Measurements from ENCODE around the gene B3GNT3. TPM values are rescaled to one million over a fixed set of nuclear protein-coding genes. Genes with fewer than 3 reads are reported as not detected.

B3GNT3 gene
- total and polyA plus RNA-seq, 2 donors (not counting 1 experiment from before 2014, with no cell fraction given): 0.06 TPM; not detected in 1

DNA sequence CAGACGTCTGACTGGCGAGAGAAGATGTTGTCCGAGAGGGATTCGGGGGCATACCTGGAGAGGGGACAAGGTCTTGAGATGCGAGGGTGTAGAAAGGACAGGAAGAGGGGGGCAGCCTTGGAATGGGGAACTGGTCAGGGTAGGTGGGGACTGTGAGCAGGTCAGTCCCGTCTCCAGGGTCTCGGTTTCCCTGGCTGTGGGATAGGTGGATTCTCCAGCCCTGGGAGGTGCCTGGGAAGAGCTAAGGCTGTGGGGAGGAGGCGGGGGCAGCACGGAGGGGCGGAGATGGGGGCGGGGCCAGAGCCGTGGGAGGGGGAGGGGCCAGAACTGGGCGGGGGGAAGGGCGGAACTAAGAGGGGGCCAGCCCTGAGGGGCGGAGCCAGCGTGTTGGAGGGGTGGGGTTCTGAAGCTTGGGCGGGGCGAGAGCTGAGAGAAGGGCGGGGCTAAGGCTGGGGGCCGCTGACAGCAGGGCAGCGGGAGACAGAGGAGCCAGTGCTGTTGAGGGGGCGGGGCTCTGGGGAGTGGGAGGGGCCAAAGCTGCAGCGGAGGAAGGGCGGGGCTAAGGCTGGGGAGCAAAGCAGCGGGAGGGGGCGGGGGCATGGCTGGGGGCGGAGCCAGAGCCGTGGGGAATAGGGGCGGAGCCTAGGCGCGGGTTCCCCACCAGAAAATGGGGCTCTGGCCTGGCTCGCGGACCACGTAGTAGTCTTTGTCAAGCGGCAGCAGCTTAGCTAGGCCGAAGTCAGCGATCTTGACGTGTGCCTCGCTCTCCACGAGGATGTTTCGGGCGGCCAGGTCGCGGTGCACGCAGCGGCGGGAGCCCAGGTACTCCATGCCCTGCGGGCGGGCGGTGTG is 35.9 kb downstream of the B3GNT3 start:
- Mint-ChIP-seq H3K27ac (no peak overlapping the region), H3K27me3 (no peaks in the 10 kb centered on the region), H3K9me3 (ENCODE audit: insufficient read depth) (no peaks in the 10 kb centered on the region), H3K4me3 (no peak overlapping the region), H3K4me1 (no peaks in the 10 kb centered on the region)
- TF ChIP-seq EZH2 (IDR thresholded peaks at IDR 0.05; ENCODE audit: borderline replicate concordance, insufficient read depth, low read depth, low read length, poor library complexity, severe bottlenecking): no peak
- no peak for TF ChIP-seq CTCF (IDR thresholded peaks at IDR 0.05)
- Histone ChIP-seq H3K27ac (ENCODE audit: low read length in 2 of 2) (no peak overlapping the region), H3K4me3 (ENCODE audit: control extremely low read depth in 1 of 5, extremely low read depth in 1 of 5, insufficient read depth in 1 of 5, low read depth in 2 of 5, low read length in 4 of 5) (no peak overlapping the region), H3K27me3 (replicated peaks in 1 of 4; ENCODE audit: control extremely low read depth in 1 of 4, control insufficient read depth in 3 of 4, insufficient read depth in 4 of 4, low read length in 3 of 4) (no peaks in the 10 kb centered on the region), H4K20me1 (ENCODE audit: control insufficient read depth, insufficient read depth, low read length, poor library complexity, severe bottlenecking) (peaks cover 28% of the 10 kb centered on the region), H3K4me2 (replicated peaks; ENCODE audit: low read depth, low read length, poor library complexity, severe bottlenecking) (no peak overlapping the region), H3K4me1 (ENCODE audit: control insufficient read depth in 2 of 2, insufficient read depth in 2 of 2, low read length in 2 of 2) (no peaks in the 10 kb centered on the region), H3K36me3 (replicated peaks in 1 of 2; ENCODE audit: control extremely low read depth in 1 of 2, control insufficient read depth in 1 of 2, extremely low read depth in 1 of 2, insufficient read depth in 2 of 2, low read length in 1 of 2) (peaks cover 1 to 65% of the 10 kb centered on the region in 2 experiments), H2AFZ (ENCODE audit: insufficient read depth, low read depth, low read length, poor library complexity, severe bottlenecking) (no peak overlapping the region), H3K9ac (ENCODE audit: low read length) (no peak overlapping the region), H3K9me3 (ENCODE audit: control extremely low read depth in 1 of 3, control insufficient read depth in 2 of 3, insufficient read depth in 1 of 3, low read length in 2 of 3) (peaks cover 0 to 7% (median 0%) of the 10 kb centered on the region in 3 donors), H3K79me2 (ENCODE audit: control insufficient read depth, insufficient read depth, low read length) (peaks cover 2% of the 10 kb centered on the region)
- ChIA-PET CTCF (interaction anchor here (1.2 kb wide), 1 partner anchor 127 kb away, joined by 3 read pairs; no protein-coding TSS in a partner anchor), POLR2A (interaction anchor here (1.0 kb wide), 1 partner anchor 17 kb away, joined by 11 read pairs; the partner anchor contains the start of gene JAK3)
- 94% methylated on average over 44 of the region's 50 CpGs for WGBS (ENCODE audit: insufficient coverage)
- ATAC-seq (ENCODE audit: low read depth) (peak; percentile 46), DNase-seq (peak; percentile 38)
- intact Hi-C loops (cut with micrococcal nuclease): no loop called here

- Histone ChIP-seq H3K27me3 (replicated peaks in 1 of 4; ENCODE audit: control extremely low read depth in 1 of 4, control insufficient read depth in 3 of 4, insufficient read depth in 4 of 4, low read length in 3 of 4) (no peaks in the 10 kb centered on the region), H2AFZ (ENCODE audit: insufficient read depth, low read depth, low read length, poor library complexity, severe bottlenecking) (no peak overlapping the region), H3K4me3 (ENCODE audit: control extremely low read depth in 1 of 5, extremely low read depth in 1 of 5, insufficient read depth in 1 of 5, low read depth in 2 of 5, low read length in 4 of 5) (no peak overlapping the region), H3K36me3 (replicated peaks in 1 of 2; ENCODE audit: control extremely low read depth in 1 of 2, control insufficient read depth in 1 of 2, extremely low read depth in 1 of 2, insufficient read depth in 2 of 2, low read length in 1 of 2) (peaks cover 1 to 70% of the 10 kb centered on the region in 2 experiments), H3K27ac (ENCODE audit: low read length in 2 of 2) (no peak overlapping the region), H3K9ac (ENCODE audit: low read length) (no peak overlapping the region), H3K9me3 (ENCODE audit: control extremely low read depth in 1 of 3, control insufficient read depth in 2 of 3, insufficient read depth in 1 of 3, low read length in 2 of 3) (peaks cover 0 to 7% (median 0%) of the 10 kb centered on the region in 3 donors), H3K4me2 (replicated peaks; ENCODE audit: low read depth, low read length, poor library complexity, severe bottlenecking) (no peak overlapping the region), H3K79me2 (ENCODE audit: control insufficient read depth, insufficient read depth, low read length) (peaks cover 2% of the 10 kb centered on the region), H4K20me1 (ENCODE audit: control insufficient read depth, insufficient read depth, low read length, poor library complexity, severe bottlenecking) (peaks cover 28% of the 10 kb centered on the region), H3K4me1 (ENCODE audit: control insufficient read depth in 2 of 2, insufficient read depth in 2 of 2, low read length in 2 of 2) (no peaks in the 10 kb centered on the region)
- WGBS (ENCODE audit: insufficient coverage): 98% methylated on average over 24 of the region's 25 CpGs
- DNase-seq (no peak), ATAC-seq (ENCODE audit: low read depth) (no peak)
- Mint-ChIP-seq H3K27ac (no peak overlapping the region), H3K4me3 (no peak overlapping the region), H3K27me3 (no peaks in the 10 kb centered on the region), H3K4me1 (no peaks in the 10 kb centered on the region), H3K9me3 (ENCODE audit: insufficient read depth) (no peaks in the 10 kb centered on the region)
- ChIA-PET CTCF (no interaction called here), POLR2A (no interaction called here)
- no peak for TF ChIP-seq EZH2 (IDR thresholded peaks at IDR 0.05; ENCODE audit: borderline replicate concordance, insufficient read depth, low read depth, low read length, poor library complexity, severe bottlenecking)
- no peak for TF ChIP-seq CTCF (IDR thresholded peaks at IDR 0.05)
- intact Hi-C loops (cut with micrococcal nuclease): no loop called here
These were observed 36.5 kb downstream of the B3GNT3 start for GRCh38 chr19:17831419-17831888.

Measured in B cell (primary cell).